K562 (cell line): Measurements from ENCODE around the gene PITHD1. TPM values are rescaled to one million over a fixed set of nuclear protein-coding genes. Genes with fewer than 3 reads are reported as not detected.

Source experiments
- BRF2 ChIP-seq: IDR thresholded peaks from 3 replicates; pipeline ENCODE4 v1.6.1; 2011; ENCODE audit warnings: borderline replicate concordance, mild to moderate bottlenecking; ENCODE audit not compliant: insufficient read length, insufficient read depth
- HNRNPK ChIP-seq: fragments of 200-400 bp; formaldehyde crosslinking; IDR thresholded peaks from one replicate; pipeline ENCODE4 v1.6.1; 2018; ENCODE audit warnings: mild to moderate bottlenecking, low read depth, low read length; ENCODE audit not compliant: poor library complexity, severe bottlenecking
- IRF1 ChIP-seq: sonication (generic); formaldehyde crosslinking; IDR thresholded peaks from 2 replicates; pipeline ENCODE4 v1.8.0; 2022; ENCODE audit warnings: missing genetic modification reagents, mild to moderate bottlenecking, borderline replicate concordance
- KDM4B ChIP-seq, 2 experiments: fragments of 450-650 bp in 1 of 2; sonication (generic) in 1 of 2; IDR thresholded peaks; 2 replicates each; pipeline ENCODE4 v1.6.1; 2016 to 2017; ENCODE audit warnings: borderline replicate concordance in 2 of 2, antibody characterized with exemption in 1 of 2, low read depth in 1 of 2, mild to moderate bottlenecking in 1 of 2
- NFRKB ChIP-seq: fragments of 450-650 bp; IDR thresholded peaks from 2 replicates; pipeline ENCODE4 v1.6.1; 2016; ENCODE audit warnings: low read depth
- ZBTB40 ChIP-seq, 2 experiments: fragments of 450-650 bp in 1 of 2; sonication (generic) in 1 of 2; formaldehyde crosslinking in 1 of 2; IDR thresholded peaks; 2 replicates each; pipeline versions ENCODE4 v1.7.1 to v1.9.0; 2016 to 2022; ENCODE audit warnings: inconsistent platforms in 1 of 2, mild to moderate bottlenecking in 1 of 2, missing genetic modification reagents in 1 of 2
- ZBTB49 ChIP-seq: sonication (generic); formaldehyde crosslinking; IDR thresholded peaks from 2 replicates; pipeline ENCODE4 v1.8.0; 2022; ENCODE audit warnings: missing genetic modification reagents, mild to moderate bottlenecking, borderline replicate concordance
- ZNF277 ChIP-seq: fragments of 250-450 bp; sonication (Bioruptor Pico); IDR thresholded peaks from 2 replicates; pipeline ENCODE4 v1.8.0; 2022; ENCODE audit warnings: inconsistent platforms, mild to moderate bottlenecking, moderate library complexity, borderline replicate concordance
- ZNF583 ChIP-seq: fragments of 250-450 bp; sonication (Bioruptor Pico); IDR thresholded peaks from 2 replicates; pipeline ENCODE4 v1.4.0; 2020
- polyA plus RNA-seq, 8 experiments: library from polyadenylated mRNA; depleted of rRNA in 4 of 8; stranded (reverse) in 5 of 8; unstranded in 3 of 8; fragments of >200 nt; fragmentation: Nextera tagmentation in 2 of 8; fragmentation: Illumina TruSeq in 1 of 8; extraction: Ambion mirVana in 2 of 8; extraction: Trizol in 1 of 8; gene quantifications; 2 replicates each; pipeline versions ENCODE4 v1.2.1 to v1.2.3, GENCODE V29; 2011 to 2014; ENCODE audit warnings: inconsistent platforms in 1 of 8, missing spikeins in 1 of 8
- total RNA-seq, 7 experiments: library from RNA; depleted of rRNA in 6 of 7; stranded (reverse); fragments of >200 nt in 6 of 7; fragmentation: Illumina TruSeq in 2 of 7; extraction: Trizol in 2 of 7; gene quantifications; 2 replicates each; pipeline versions ENCODE4 v1.2.1 to v1.2.3, GENCODE V29; 2011 to 2021; ENCODE audit warnings: low replicate concordance in 1 of 7

PITHD1 gene
- total and polyA plus RNA-seq, 9 of the 15 experiments (the other 6 are each of a cell fraction or from before 2014, with no cell fraction given) = 46.5 to 175 (median 149) TPM

GRCh38 chr1:23800400-23801337 is 22.5 kb downstream of the PITHD1 start, which contains the start of gene GALE (continued):
- peak; percentile 70 for TF ChIP-seq ZBTB40 (IDR thresholded peaks at IDR 0.05)
- TF ChIP-seq ZBTB40 (CRISPR knock-in tag; IDR thresholded peaks at IDR 0.05) = no peak
- TF ChIP-seq ZNF277 (CRISPR knock-in tag) = no peak
- TF ChIP-seq BRF2 = no peak
- TF ChIP-seq HNRNPK = no peak
- TF ChIP-seq IRF1 (CRISPR knock-in tag) = 0 out of 2 replicates have a peak, but pooled peaks have one; percentile 44
- no peak for TF ChIP-seq NFRKB
- TF ChIP-seq ZBTB49 (CRISPR knock-in tag) = peak; percentile 85; the same call in 1 of the 2 replicates
- no peak for TF ChIP-seq KDM4B (IDR thresholded peaks at IDR 0.05; ENCODE audit: borderline replicate concordance in 2 of 2, low read depth in 1 of 2)
- TF ChIP-seq ZNF583 = no peak
